CD14-positive monocyte (primary cell): Measurements from ENCODE around the gene RASSF4. TPM values are rescaled to one million over a fixed set of nuclear protein-coding genes. Genes with fewer than 3 reads are reported as not detected.
A peak's percentile ranks its signal among the peaks of the same experiment; 100 is the strongest.

ENCODE experiments used
- DNase-seq, 3 donors: peaks; one replicate each; pipeline ENCODE4 v3.0.0-alpha.2; 2011 to 2022
- H2AFZ ChIP-seq: 2 replicates; pipeline ENCODE4 v1.6.0; 2012; ENCODE audit warnings: mild to moderate bottlenecking, low read depth, low read length, inconsistent platforms; ENCODE audit not compliant: insufficient read depth, poor library complexity, severe bottlenecking
- H3K27ac ChIP-seq, 2 donors: 1 replicate in 1 of 2; 2 replicates in 1 of 2; pipeline ENCODE4 v1.5.1; 2012 to 2013; ENCODE audit warnings: low read length in 2 of 2, control low read depth in 1 of 2, inconsistent platforms in 1 of 2, low read depth in 1 of 2, mild to moderate bottlenecking in 1 of 2
- H3K27me3 ChIP-seq, 2 donors: one replicate each; pipeline versions ENCODE4 v1.6.0 to v1.6.1; 2011 to 2013; ENCODE audit warnings: low read length in 2 of 2; ENCODE audit not compliant: control insufficient read depth in 2 of 2, insufficient read depth in 2 of 2
- H3K36me3 ChIP-seq, 2 donors: replicated peaks in 1 of 2; 1 replicate in 1 of 2; 2 replicates in 1 of 2; pipeline versions ENCODE4 v1.5.1 to v1.6.1; 2012 to 2013; ENCODE audit warnings: low read length in 2 of 2, control low read depth in 1 of 2, inconsistent platforms in 1 of 2, mild to moderate bottlenecking in 1 of 2; ENCODE audit not compliant: insufficient read depth in 2 of 2, control insufficient read depth in 1 of 2
- H3K4me1 ChIP-seq, 2 donors: 1 replicate in 1 of 2; 2 replicates in 1 of 2; pipeline versions ENCODE4 v1.5.1 to v1.6.1; 2012 to 2013; ENCODE audit warnings: low read length in 2 of 2, control low read depth in 1 of 2, inconsistent platforms in 1 of 2, mild to moderate bottlenecking in 1 of 2, moderate library complexity in 1 of 2; ENCODE audit not compliant: insufficient read depth in 2 of 2, control insufficient read depth in 1 of 2
- H3K4me2 ChIP-seq: replicated peaks from 2 replicates; pipeline ENCODE3; 2012; ENCODE audit warnings: low read length, moderate library complexity, mild to moderate bottlenecking; ENCODE audit not compliant: poor library complexity, severe bottlenecking; ENCODE audit errors: extremely low read depth
- H3K4me3 ChIP-seq, 3 experiments: fragments of 200-600 bp in 1 of 3; sonication (generic) in 1 of 3; replicated peaks in 1 of 3; 1 replicate in 2 of 3; 2 replicates in 1 of 3; pipeline ENCODE4 v1.5.1; 2011 to 2013; ENCODE audit warnings: low read length in 3 of 3, mild to moderate bottlenecking in 3 of 3, control low read depth in 2 of 3, low read depth in 2 of 3, inconsistent platforms in 1 of 3, moderate library complexity in 1 of 3
- H3K79me2 ChIP-seq: 2 replicates; pipeline ENCODE4 v1.6.0; 2012; ENCODE audit warnings: mild to moderate bottlenecking, control low read depth, inconsistent platforms, low read length, moderate library complexity; ENCODE audit not compliant: insufficient read depth
- H3K9ac ChIP-seq: 2 replicates; pipeline ENCODE4 v1.6.0; 2017; ENCODE audit warnings: low read length, mild to moderate bottlenecking; ENCODE audit not compliant: insufficient read depth, poor library complexity, severe bottlenecking
- H3K9me3 ChIP-seq, 2 donors: replicated peaks in 1 of 2; 1 replicate in 1 of 2; 2 replicates in 1 of 2; pipeline versions ENCODE4 v1.5.1 to v1.6.1; 2012 to 2013; ENCODE audit warnings: low read length in 2 of 2, control low read depth in 1 of 2; ENCODE audit not compliant: control insufficient read depth in 1 of 2, insufficient read depth in 1 of 2
- H4K20me1 ChIP-seq: 2 replicates; pipeline ENCODE4 v1.6.0; 2012; ENCODE audit warnings: mild to moderate bottlenecking, low read length, control low read depth, moderate library complexity; ENCODE audit not compliant: insufficient read depth
- H3K27ac Mint-ChIP-seq, 7 donors: one replicate each; pipeline ENCODE4 v1.8.0; 2020; ENCODE audit warnings: mild to moderate bottlenecking in 7 of 7, mixed read lengths in 7 of 7, moderate library complexity in 6 of 7, inconsistent platforms in 2 of 7
- H3K27me3 Mint-ChIP-seq, 3 donors: one replicate each; pipeline ENCODE4 v1.8.0; 2021 to 2022; ENCODE audit warnings: low read depth in 3 of 3, mild to moderate bottlenecking in 3 of 3, mixed read lengths in 3 of 3, moderate library complexity in 3 of 3, inconsistent platforms in 1 of 3
- H3K36me3 Mint-ChIP-seq, 2 donors: one replicate each; pipeline ENCODE4 v1.8.0; 2020; ENCODE audit warnings: mixed read lengths in 2 of 2, inconsistent platforms in 1 of 2, mild to moderate bottlenecking in 1 of 2
- H3K4me1 Mint-ChIP-seq: one replicate; pipeline ENCODE4 v1.8.0; 2020; ENCODE audit warnings: mild to moderate bottlenecking, mixed read lengths
- H3K4me3 Mint-ChIP-seq, 2 donors: one replicate each; pipeline ENCODE4 v1.8.0; 2020; ENCODE audit warnings: mild to moderate bottlenecking in 2 of 2, mixed read lengths in 2 of 2, moderate library complexity in 1 of 2
- H3K9me3 Mint-ChIP-seq, 7 donors: one replicate each; pipeline ENCODE4 v1.8.0; 2020 to 2022; ENCODE audit warnings: mixed read lengths in 7 of 7, mild to moderate bottlenecking in 6 of 7, moderate library complexity in 6 of 7, inconsistent platforms in 2 of 7
- WGBS: methylation state at CpG from one replicate; pipeline ENCODE4 v1.1.5; 2013; ENCODE audit warnings: missing lambda C conversion rate; ENCODE audit not compliant: insufficient coverage; 5-methylcytosine and 5-hydroxymethylcytosine counted together
- intact Hi-C, 2 donors: fragments of 100-400 bp; cut with micrococcal nuclease; formaldehyde crosslinking; loops; one replicate each; pipeline versions ENCODE4 v1.15.0 to v1.15.1; 2023
- polyA plus RNA-seq, 3 donors: library from polyadenylated mRNA; depleted of rRNA in 1 of 3; unstranded in 2 of 3; stranded (reverse) in 1 of 3; fragments of 300-500 nt in 2 of 3; fragments of >200 nt in 1 of 3; fragmentation: Illumina TruSeq in 2 of 3; gene quantifications; 1 replicate in 2 of 3; 2 replicates in 1 of 3; pipeline ENCODE4 v1.2.3, GENCODE V29; 2012 to 2021
- TF ChIP-seq, protein P1 (sequence below): fragments of 200-600 bp; IDR thresholded peaks from one replicate; pipeline ENCODE4 v1.8.0; 2022; ENCODE audit warnings: antibody characterized with exemption, mild to moderate bottlenecking

RASSF4 gene
- polyA plus RNA-seq, 3 donors: 117 to 290 (median 120) TPM

- H3K4me3 Mint-ChIP-seq: no peak overlapping the region
- intact Hi-C loops: no loop called here
- Histone ChIP-seq H3K79me2 (no peaks in the 10 kb centered on the region), H4K20me1 (peaks cover 56% of the 10 kb centered on the region), H3K4me3 (no peak overlapping the region), H2AFZ (no peak overlapping the region), H3K9ac (no peak overlapping the region), H3K36me3 (peaks cover 47 to 48% of the 10 kb centered on the region in 2 donors), H3K27me3 (no peaks in the 10 kb centered on the region), H3K9me3 (no peaks in the 10 kb centered on the region), H3K4me2 (no peak overlapping the region), H3K4me1 (peaks cover 8 to 22% of the 10 kb centered on the region in 2 donors), H3K27ac (peak overlapping the region in 1 of 2 donors; percentile 6)
- no peak for DNase-seq
- peaks cover 42% of the 10 kb centered on the region for H3K4me1 Mint-ChIP-seq
- H3K27ac Mint-ChIP-seq: peak overlapping the region in 2 of 7 donors; percentile 8 to 46
- peaks cover 0 to 4% (median 1%) of the 10 kb centered on the region in 3 donors for H3K27me3 Mint-ChIP-seq
- WGBS: no CpG with 5 or more reads among the region's 4 CpGs
- TF ChIP-seq, protein P1, sequence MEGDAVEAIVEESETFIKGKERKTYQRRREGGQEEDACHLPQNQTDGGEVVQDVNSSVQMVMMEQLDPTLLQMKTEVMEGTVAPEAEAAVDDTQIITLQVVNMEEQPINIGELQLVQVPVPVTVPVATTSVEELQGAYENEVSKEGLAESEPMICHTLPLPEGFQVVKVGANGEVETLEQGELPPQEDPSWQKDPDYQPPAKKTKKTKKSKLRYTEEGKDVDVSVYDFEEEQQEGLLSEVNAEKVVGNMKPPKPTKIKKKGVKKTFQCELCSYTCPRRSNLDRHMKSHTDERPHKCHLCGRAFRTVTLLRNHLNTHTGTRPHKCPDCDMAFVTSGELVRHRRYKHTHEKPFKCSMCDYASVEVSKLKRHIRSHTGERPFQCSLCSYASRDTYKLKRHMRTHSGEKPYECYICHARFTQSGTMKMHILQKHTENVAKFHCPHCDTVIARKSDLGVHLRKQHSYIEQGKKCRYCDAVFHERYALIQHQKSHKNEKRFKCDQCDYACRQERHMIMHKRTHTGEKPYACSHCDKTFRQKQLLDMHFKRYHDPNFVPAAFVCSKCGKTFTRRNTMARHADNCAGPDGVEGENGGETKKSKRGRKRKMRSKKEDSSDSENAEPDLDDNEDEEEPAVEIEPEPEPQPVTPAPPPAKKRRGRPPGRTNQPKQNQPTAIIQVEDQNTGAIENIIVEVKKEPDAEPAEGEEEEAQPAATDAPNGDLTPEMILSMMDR: no peak
- H3K9me3 Mint-ChIP-seq: no peaks in the 10 kb centered on the region
- peaks cover 43 to 45% of the 10 kb centered on the region in 2 donors for H3K36me3 Mint-ChIP-seq
These were observed 35.9 kb downstream of the RASSF4 start for GRCh38 chr10:44995581-44995913.

GRCh38 chr10:44995914-44996669 is 36.5 kb downstream of the RASSF4 start:
- H4K20me1 ChIP-seq: peaks cover 50% of the 10 kb centered on the region
- H3K4me2 ChIP-seq: no peak overlapping the region
- peaks cover 37 to 39% of the 10 kb centered on the region in 2 donors for H3K36me3 Mint-ChIP-seq
- H3K9ac ChIP-seq: no peak overlapping the region
- H3K9me3 ChIP-seq: no peaks in the 10 kb centered on the region
- H3K36me3 ChIP-seq: peaks cover 42 to 43% of the 10 kb centered on the region in 2 donors
- peaks cover 0 to 6% (median 1%) of the 10 kb centered on the region in 3 donors for H3K27me3 Mint-ChIP-seq
- no peaks in the 10 kb centered on the region for H3K9me3 Mint-ChIP-seq
- H3K27me3 ChIP-seq: no peaks in the 10 kb centered on the region
- H3K27ac Mint-ChIP-seq: peak overlapping the region in 4 of 7 donors; percentile 10 to 50 (median 48)
- intact Hi-C loops: no loop called here
- peak overlapping the region in 1 of 2 donors; percentile 6 for H3K27ac ChIP-seq
- H3K4me3 Mint-ChIP-seq: no peak overlapping the region
- peaks cover 43% of the 10 kb centered on the region for H3K4me1 Mint-ChIP-seq
- peaks cover 8 to 24% of the 10 kb centered on the region in 2 donors for H3K4me1 ChIP-seq
- TF ChIP-seq, protein P1: no peak
- no peak for DNase-seq
- H2AFZ ChIP-seq: no peak overlapping the region
- WGBS: 1% methylated on average over 8 of the region's 9 CpGs
- H3K4me3 ChIP-seq: no peak overlapping the region
- no peaks in the 10 kb centered on the region for H3K79me2 ChIP-seq
